Panc1 (cell line): ENCODE data around the gene ERMARD. TPM values are rescaled to one million over a fixed set of nuclear protein-coding genes. Genes with fewer than 3 reads are reported as not detected.

Source experiments
- ATAC-seq: fragments of 200-7000 bp; cut with Tn5 transposase; 2 replicates; pipeline ENCODE4 v1.9.1; 2020; ENCODE audit warnings: mild to moderate bottlenecking, moderate library complexity
- BruUV-seq: library from RNA; stranded (reverse); fragments of 400-500 nt; replicated peaks from 2 replicates; lab custom pipeline; 2021; lab: Mats Ljungman, UMichigan
- CTCF ChIA-PET: fragments of 300-600 bp; sonication (Branson Sonifier 250); formaldehyde crosslinking; loops from one replicate; lab custom pipeline; 2022; ENCODE audit warnings: antibody characterized with exemption; lab: Charles Lee
- POLR2A ChIA-PET: fragments of 300-600 bp; sonication (Branson Sonifier 250); formaldehyde crosslinking; loops from one replicate; lab custom pipeline; 2022; ENCODE audit warnings: antibody characterized with exemption; lab: Charles Lee
- DNase-seq: peaks from one replicate; pipeline ENCODE4 v3.0.0-alpha.2; 2010; ENCODE audit warnings: low read depth, low spot score
- H3K27ac ChIP-seq: 2 replicates; pipeline ENCODE4 v1.5.1; 2011; ENCODE audit warnings: mild to moderate bottlenecking, low read length, inconsistent platforms
- H3K27me3 ChIP-seq: fragments of 200-500 bp; sonication (Bioruptor generic); 2 replicates; pipeline ENCODE4 v1.6.0; 2014; ENCODE audit warnings: low read length, inconsistent platforms; ENCODE audit not compliant: control insufficient read depth, insufficient read depth
- H3K36me3 ChIP-seq: fragments of 200-500 bp; sonication (Bioruptor generic); 2 replicates; pipeline ENCODE4 v1.5.1; 2014; ENCODE audit warnings: inconsistent platforms, mild to moderate bottlenecking, low read length, moderate library complexity; ENCODE audit not compliant: control insufficient read depth, insufficient read depth
- H3K4me1 ChIP-seq: 2 replicates; pipeline ENCODE4 v1.5.1; 2011; ENCODE audit warnings: inconsistent platforms, mild to moderate bottlenecking, low read length, moderate library complexity; ENCODE audit not compliant: control insufficient read depth, insufficient read depth
- H3K4me3 ChIP-seq, 2 experiments: 2 replicates each; pipeline ENCODE4 v1.5.1; 2011 to 2012; ENCODE audit warnings: low read depth in 2 of 2, low read length in 2 of 2, mild to moderate bottlenecking in 2 of 2, inconsistent platforms in 1 of 2, moderate library complexity in 1 of 2
- H3K9me3 ChIP-seq: fragments of 200-500 bp; sonication (Bioruptor generic); 2 replicates; pipeline ENCODE4 v1.5.1; 2014; ENCODE audit warnings: low read depth, mild to moderate bottlenecking, inconsistent platforms, low read length, moderate library complexity; ENCODE audit not compliant: control insufficient read depth, insufficient read depth
- POLR2AphosphoS5 ChIP-seq: IDR thresholded peaks from 2 replicates; pipeline ENCODE4 v1.6.1; 2012; ENCODE audit warnings: mild to moderate bottlenecking, low read depth, low read length, moderate library complexity
- SIN3A ChIP-seq: IDR thresholded peaks from 2 replicates; pipeline ENCODE4 v1.6.1; 2012; ENCODE audit warnings: low read depth, mild to moderate bottlenecking, low read length, moderate library complexity, borderline replicate concordance; ENCODE audit not compliant: insufficient read depth
- TCF7L2 ChIP-seq: IDR thresholded peaks from 2 replicates; pipeline ENCODE4 v1.6.1; 2011; ENCODE audit warnings: mild to moderate bottlenecking, low read depth, low read length, inconsistent platforms
- in situ Hi-C: cut with HindIII; loops from 2 replicates; pipeline ENCODE4 v1.10.0; 2016; ENCODE audit warnings: low sequenced_read_pairs, low pct_unique_long_range_greater_than_20kb
- intact Hi-C: fragments of 100-400 bp; cut with micrococcal nuclease; formaldehyde crosslinking; loops from one replicate; pipeline ENCODE4 v1.10.0; 2022; ENCODE audit not compliant: unreplicated experiment
- total RNA-seq: library from RNA; stranded (reverse); gene quantifications from one replicate; pipeline ENCODE4 v1.2.1, GENCODE V29; 2021; ENCODE audit not compliant: unreplicated experiment
- TF ChIP-seq, protein P1 (sequence below): fragments of 450-650 bp; IDR thresholded peaks from 2 replicates; pipeline ENCODE4 v1.5.1; 2017; ENCODE audit warnings: mild to moderate bottlenecking
- TF ChIP-seq, protein P2 (sequence below), 2 experiments: IDR thresholded peaks; 2 replicates each; pipeline ENCODE4 v1.6.1; 2011 to 2012; ENCODE audit warnings: low read depth in 2 of 2, control low read depth in 1 of 2, low read length in 1 of 2, mild to moderate bottlenecking in 1 of 2, moderate library complexity in 1 of 2; ENCODE audit not compliant: insufficient read depth in 1 of 2

The ERMARD gene
- total RNA-seq, 1 experiment from 2014 or later = 38.5 TPM

DNA sequence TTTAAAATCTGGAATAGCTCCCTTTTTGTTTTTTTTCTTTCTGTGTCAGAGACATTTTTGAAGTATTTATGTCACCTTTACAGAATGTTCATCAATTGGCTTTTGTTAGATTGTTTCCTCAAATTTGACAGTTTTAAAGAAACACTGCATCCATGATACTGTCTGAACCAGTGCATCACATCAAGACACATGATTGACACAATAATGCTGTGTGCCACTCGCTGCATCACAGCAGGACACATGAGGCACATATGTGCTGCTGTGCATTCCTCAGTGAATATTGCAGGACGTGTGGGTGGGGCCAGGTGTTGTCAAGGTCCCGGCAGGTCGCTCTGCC is 37.4 kb downstream of the ERMARD start:
- Histone ChIP-seq H3K4me3 (no peak overlapping the region), H3K27ac (no peak overlapping the region), H3K4me1 (peaks cover 11% of the 10 kb centered on the region), H3K27me3 (peaks cover 3% of the 10 kb centered on the region; the same call in 1 of the 2 replicates), H3K9me3 (no peaks in the 10 kb centered on the region), H3K36me3 (no peaks in the 10 kb centered on the region)
- ChIA-PET CTCF (interaction anchor here (0.6 kb wide), 2 partner anchors 180 to 414 kb away, joined by 3 read pairs; no protein-coding TSS in a partner anchor), POLR2A (no interaction called here)
- intact Hi-C loops = no loop called here
- DNase-seq (no peak), ATAC-seq (no peak)
- no TSS peak for BruUV-seq
- in situ Hi-C loops = no loop called here
- TF ChIP-seq, protein P1, sequence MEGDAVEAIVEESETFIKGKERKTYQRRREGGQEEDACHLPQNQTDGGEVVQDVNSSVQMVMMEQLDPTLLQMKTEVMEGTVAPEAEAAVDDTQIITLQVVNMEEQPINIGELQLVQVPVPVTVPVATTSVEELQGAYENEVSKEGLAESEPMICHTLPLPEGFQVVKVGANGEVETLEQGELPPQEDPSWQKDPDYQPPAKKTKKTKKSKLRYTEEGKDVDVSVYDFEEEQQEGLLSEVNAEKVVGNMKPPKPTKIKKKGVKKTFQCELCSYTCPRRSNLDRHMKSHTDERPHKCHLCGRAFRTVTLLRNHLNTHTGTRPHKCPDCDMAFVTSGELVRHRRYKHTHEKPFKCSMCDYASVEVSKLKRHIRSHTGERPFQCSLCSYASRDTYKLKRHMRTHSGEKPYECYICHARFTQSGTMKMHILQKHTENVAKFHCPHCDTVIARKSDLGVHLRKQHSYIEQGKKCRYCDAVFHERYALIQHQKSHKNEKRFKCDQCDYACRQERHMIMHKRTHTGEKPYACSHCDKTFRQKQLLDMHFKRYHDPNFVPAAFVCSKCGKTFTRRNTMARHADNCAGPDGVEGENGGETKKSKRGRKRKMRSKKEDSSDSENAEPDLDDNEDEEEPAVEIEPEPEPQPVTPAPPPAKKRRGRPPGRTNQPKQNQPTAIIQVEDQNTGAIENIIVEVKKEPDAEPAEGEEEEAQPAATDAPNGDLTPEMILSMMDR = no peak
- TF ChIP-seq SIN3A (no peak), POLR2AphosphoS5 (no peak), TCF7L2 (no peak)
- TF ChIP-seq, protein P2, sequence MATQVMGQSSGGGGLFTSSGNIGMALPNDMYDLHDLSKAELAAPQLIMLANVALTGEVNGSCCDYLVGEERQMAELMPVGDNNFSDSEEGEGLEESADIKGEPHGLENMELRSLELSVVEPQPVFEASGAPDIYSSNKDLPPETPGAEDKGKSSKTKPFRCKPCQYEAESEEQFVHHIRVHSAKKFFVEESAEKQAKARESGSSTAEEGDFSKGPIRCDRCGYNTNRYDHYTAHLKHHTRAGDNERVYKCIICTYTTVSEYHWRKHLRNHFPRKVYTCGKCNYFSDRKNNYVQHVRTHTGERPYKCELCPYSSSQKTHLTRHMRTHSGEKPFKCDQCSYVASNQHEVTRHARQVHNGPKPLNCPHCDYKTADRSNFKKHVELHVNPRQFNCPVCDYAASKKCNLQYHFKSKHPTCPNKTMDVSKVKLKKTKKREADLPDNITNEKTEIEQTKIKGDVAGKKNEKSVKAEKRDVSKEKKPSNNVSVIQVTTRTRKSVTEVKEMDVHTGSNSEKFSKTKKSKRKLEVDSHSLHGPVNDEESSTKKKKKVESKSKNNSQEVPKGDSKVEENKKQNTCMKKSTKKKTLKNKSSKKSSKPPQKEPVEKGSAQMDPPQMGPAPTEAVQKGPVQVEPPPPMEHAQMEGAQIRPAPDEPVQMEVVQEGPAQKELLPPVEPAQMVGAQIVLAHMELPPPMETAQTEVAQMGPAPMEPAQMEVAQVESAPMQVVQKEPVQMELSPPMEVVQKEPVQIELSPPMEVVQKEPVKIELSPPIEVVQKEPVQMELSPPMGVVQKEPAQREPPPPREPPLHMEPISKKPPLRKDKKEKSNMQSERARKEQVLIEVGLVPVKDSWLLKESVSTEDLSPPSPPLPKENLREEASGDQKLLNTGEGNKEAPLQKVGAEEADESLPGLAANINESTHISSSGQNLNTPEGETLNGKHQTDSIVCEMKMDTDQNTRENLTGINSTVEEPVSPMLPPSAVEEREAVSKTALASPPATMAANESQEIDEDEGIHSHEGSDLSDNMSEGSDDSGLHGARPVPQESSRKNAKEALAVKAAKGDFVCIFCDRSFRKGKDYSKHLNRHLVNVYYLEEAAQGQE (IDR thresholded peaks at IDR 0.05; ENCODE audit: insufficient read depth in 1 of 2, low read depth in 2 of 2, low read length in 1 of 2) = no peak

DNA sequence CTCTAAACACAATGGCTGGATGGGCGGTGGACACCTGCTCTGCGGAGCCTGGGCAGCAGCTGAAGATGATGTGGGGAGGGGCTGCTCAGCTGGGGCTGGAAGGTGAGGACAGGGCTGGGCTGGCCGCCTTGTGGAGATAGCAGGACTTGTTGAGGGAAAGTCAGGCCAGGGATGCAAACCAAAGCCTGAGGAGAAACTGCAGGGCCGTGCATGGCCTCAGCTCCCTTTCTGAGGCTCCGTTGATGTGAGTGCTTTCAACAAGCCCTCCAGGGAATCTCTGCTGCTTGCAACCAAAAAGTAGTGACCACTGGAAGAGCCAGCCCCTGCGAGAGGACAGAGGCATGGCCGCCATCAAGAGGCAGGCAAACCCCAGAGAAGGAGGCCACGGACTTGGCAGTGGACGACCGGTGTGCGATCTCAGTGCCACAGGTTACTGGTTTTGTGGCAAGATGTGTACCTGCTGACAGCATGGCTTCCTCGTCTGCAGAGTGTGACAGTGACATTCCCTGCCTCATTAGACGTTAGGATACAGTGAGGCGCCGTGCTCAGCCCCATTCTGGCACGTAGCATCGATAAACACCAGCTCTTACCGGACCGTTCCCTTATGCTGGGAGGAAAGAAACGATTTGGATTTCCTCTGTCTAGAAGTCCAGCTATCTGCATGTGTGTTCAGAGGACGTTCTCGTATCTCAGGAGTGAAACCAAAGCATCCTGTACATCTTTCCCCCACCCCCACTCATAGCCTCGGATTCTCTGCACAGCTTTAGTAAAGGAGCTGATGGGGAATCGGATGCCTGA is 37.9 kb downstream of the ERMARD start:
- ChIA-PET POLR2A (interaction anchor here (0.5 kb wide), 1 partner anchor 237 kb away, joined by 3 read pairs; no protein-coding TSS in a partner anchor), CTCF (interaction anchor here (0.6 to 2.3 kb wide), 8 partner anchors 9 to 741 kb away, joined by 3 to 8 read pairs (median 4); partner anchors contain the start of gene DLL1)
- no peak for DNase-seq
- peaks cover 11% of the 10 kb centered on the region for H3K4me1 ChIP-seq
- BruUV-seq = no TSS peak
- in situ Hi-C loops = no loop called here
- no peaks in the 10 kb centered on the region for H3K9me3 ChIP-seq
- ATAC-seq = no peak
- H3K4me3 ChIP-seq = peak overlapping the region; percentile 48 to 68
- TF ChIP-seq, protein P2 (IDR thresholded peaks at IDR 0.05; ENCODE audit: insufficient read depth in 1 of 2, low read depth in 2 of 2, low read length in 1 of 2) = no peak
- TF ChIP-seq TCF7L2 (no peak), POLR2AphosphoS5 (no peak), SIN3A (no peak)
- TF ChIP-seq, protein P1 = no peak
- intact Hi-C loops = no loop called here
- H3K27me3 ChIP-seq = peaks cover 3% of the 10 kb centered on the region; the same call in 1 of the 2 replicates
- no peak overlapping the region for H3K27ac ChIP-seq
- H3K36me3 ChIP-seq = no peaks in the 10 kb centered on the region
